ENCODE data around the gene DFFB. TPM values are rescaled to one million over a fixed set of nuclear protein-coding genes. Genes with fewer than 3 reads are reported as not detected.

Gene DFFB
- total RNA-seq, 6 experiments from 2014 or later: 2.0 to 3.5 (median 2.9) TPM

GRCh38 chr1:3837200-3837599 is 20.1 kb upstream of the DFFB start:
- DNase-seq (no peak), ATAC-seq (no peak)
- TF ChIP-seq, protein P1, sequence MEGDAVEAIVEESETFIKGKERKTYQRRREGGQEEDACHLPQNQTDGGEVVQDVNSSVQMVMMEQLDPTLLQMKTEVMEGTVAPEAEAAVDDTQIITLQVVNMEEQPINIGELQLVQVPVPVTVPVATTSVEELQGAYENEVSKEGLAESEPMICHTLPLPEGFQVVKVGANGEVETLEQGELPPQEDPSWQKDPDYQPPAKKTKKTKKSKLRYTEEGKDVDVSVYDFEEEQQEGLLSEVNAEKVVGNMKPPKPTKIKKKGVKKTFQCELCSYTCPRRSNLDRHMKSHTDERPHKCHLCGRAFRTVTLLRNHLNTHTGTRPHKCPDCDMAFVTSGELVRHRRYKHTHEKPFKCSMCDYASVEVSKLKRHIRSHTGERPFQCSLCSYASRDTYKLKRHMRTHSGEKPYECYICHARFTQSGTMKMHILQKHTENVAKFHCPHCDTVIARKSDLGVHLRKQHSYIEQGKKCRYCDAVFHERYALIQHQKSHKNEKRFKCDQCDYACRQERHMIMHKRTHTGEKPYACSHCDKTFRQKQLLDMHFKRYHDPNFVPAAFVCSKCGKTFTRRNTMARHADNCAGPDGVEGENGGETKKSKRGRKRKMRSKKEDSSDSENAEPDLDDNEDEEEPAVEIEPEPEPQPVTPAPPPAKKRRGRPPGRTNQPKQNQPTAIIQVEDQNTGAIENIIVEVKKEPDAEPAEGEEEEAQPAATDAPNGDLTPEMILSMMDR (IDR thresholded peaks at IDR 0.05): no peak
- TF ChIP-seq POLR2A (IDR thresholded peaks at IDR 0.05): no peak
- WGBS (ENCODE audit: insufficient coverage, low coverage, low lambda C conversion rate, missing lambda C conversion rate): 100% methylated on average over 5 of the region's 6 CpGs
- Histone ChIP-seq H3K9me3 (no peaks in the 10 kb centered on the region), H3K27me3 (no peaks in the 10 kb centered on the region), H3K27ac (no peak overlapping the region), H3K4me3 (no peak overlapping the region), H3K36me3 (peaks cover 0 to 50% (median 11%) of the 10 kb centered on the region in 4 donors), H3K4me1 (no peaks in the 10 kb centered on the region)
- intact Hi-C loops (cut with DNase I): no loop called here

DNA sequence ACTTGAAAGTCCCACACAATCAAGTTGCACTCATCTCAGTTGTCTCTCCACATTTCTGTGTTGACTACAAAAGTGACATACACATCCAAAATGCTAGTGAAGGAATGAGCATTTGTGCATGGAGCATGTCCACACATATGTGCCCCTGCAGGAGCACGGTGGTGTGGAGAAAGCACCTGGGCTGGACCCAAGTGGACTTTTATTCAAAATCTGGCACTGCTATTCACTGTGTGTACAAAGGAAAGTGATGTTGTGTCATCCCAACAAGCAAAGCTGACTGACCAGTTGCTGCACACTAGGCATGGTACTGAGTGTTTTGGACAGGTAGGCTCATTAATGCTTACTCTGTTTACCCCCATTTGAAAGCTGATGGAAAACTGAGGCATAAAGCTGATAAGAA is 19.6 kb upstream of the DFFB start:
- no peak overlapping the region for H3K4me3 ChIP-seq
- no peaks in the 10 kb centered on the region for H3K4me1 ChIP-seq
- intact Hi-C loops (cut with DNase I): no loop called here
- DNase-seq: no peak
- WGBS (ENCODE audit: insufficient coverage, low coverage, low lambda C conversion rate, missing lambda C conversion rate): 50% methylated on average over 1 of the region's 1 CpG
- TF ChIP-seq POLR2A (IDR thresholded peaks at IDR 0.05): no peak
- TF ChIP-seq, protein P1 (IDR thresholded peaks at IDR 0.05): no peak
- no peak overlapping the region for H3K27ac ChIP-seq
- peaks cover 0 to 47% (median 11%) of the 10 kb centered on the region in 4 donors for H3K36me3 ChIP-seq
- ATAC-seq: no peak
- H3K9me3 ChIP-seq: no peaks in the 10 kb centered on the region
- H3K27me3 ChIP-seq: no peaks in the 10 kb centered on the region

- intact Hi-C loops (cut with DNase I): no loop called here
- H3K27ac ChIP-seq: no peak overlapping the region
- H3K27me3 ChIP-seq: no peaks in the 10 kb centered on the region
- TF ChIP-seq, protein P1 (IDR thresholded peaks at IDR 0.05): no peak
- TF ChIP-seq POLR2A (IDR thresholded peaks at IDR 0.05): no peak
- 95% methylated on average over 11 of the region's 11 CpGs for WGBS (ENCODE audit: insufficient coverage, low coverage, low lambda C conversion rate, missing lambda C conversion rate)
- no peaks in the 10 kb centered on the region for H3K9me3 ChIP-seq
- H3K4me1 ChIP-seq: no peaks in the 10 kb centered on the region
- H3K36me3 ChIP-seq: peaks cover 0 to 41% (median 11%) of the 10 kb centered on the region in 4 donors
- H3K4me3 ChIP-seq: no peak overlapping the region
- DNase-seq (no peak), ATAC-seq (no peak)
Measured at GRCh38 chr1:3838788-3839187, 18.5 kb upstream of the DFFB start.

- no peak overlapping the region for H3K27ac ChIP-seq
- H3K4me1 ChIP-seq: no peaks in the 10 kb centered on the region
- no peaks in the 10 kb centered on the region for H3K27me3 ChIP-seq
- DNase-seq (no peak), ATAC-seq (no peak)
- H3K36me3 ChIP-seq: peaks cover 0 to 42% (median 9%) of the 10 kb centered on the region in 4 donors
- no peak for TF ChIP-seq POLR2A (IDR thresholded peaks at IDR 0.05)
- TF ChIP-seq, protein P1 (IDR thresholded peaks at IDR 0.05): no peak
- WGBS (ENCODE audit: insufficient coverage, low coverage, low lambda C conversion rate, missing lambda C conversion rate): 100% methylated on average over 2 of the region's 7 CpGs
- H3K9me3 ChIP-seq: no peaks in the 10 kb centered on the region
- no peak overlapping the region for H3K4me3 ChIP-seq
- intact Hi-C loops (cut with DNase I): no loop called here
Measured at GRCh38 chr1:3841491-3841890, 15.8 kb upstream of the DFFB start.

GRCh38 chr1:3842912-3843311 is 14.4 kb upstream of the DFFB start:
- no peak for TF ChIP-seq POLR2A (IDR thresholded peaks at IDR 0.05)
- TF ChIP-seq, protein P1 (IDR thresholded peaks at IDR 0.05): no peak
- no peaks in the 10 kb centered on the region for H3K4me1 ChIP-seq
- H3K36me3 ChIP-seq: peaks cover 0 to 47% (median 9%) of the 10 kb centered on the region in 4 donors
- no peaks in the 10 kb centered on the region for H3K27me3 ChIP-seq
- peak in 1 of 4 donors; percentile 23 for ATAC-seq
- H3K27ac ChIP-seq: no peak overlapping the region
- 74% methylated on average over 7 of the region's 9 CpGs for WGBS (ENCODE audit: insufficient coverage, low coverage, low lambda C conversion rate, missing lambda C conversion rate)
- H3K4me3 ChIP-seq: no peak overlapping the region
- no peak for DNase-seq
- no peaks in the 10 kb centered on the region for H3K9me3 ChIP-seq
- intact Hi-C loops (cut with DNase I): no loop called here
